HG02938 (cell line): ENCODE data around the gene CD300C.
A peak's percentile ranks its signal among the peaks of the same experiment; 100 is the strongest.
"Not testable (repeated sequence)": the region's sequence is repeated elsewhere in the genome, so short reads cannot be mapped to it uniquely, and the experiment has no call there.

Source experiments
- ATAC-seq: cut with Tn5 transposase; IDR thresholded peaks from one replicate; pipeline ENCODE4 v1.9.1; 2021; ENCODE audit warnings: mild to moderate bottlenecking, moderate library complexity; ENCODE audit not compliant: unreplicated experiment

Gene CD300C

GRCh38 chr17:74514632-74515334 lies 31.1 kb downstream of the CD300C start:
- ATAC-seq, result no peak

- ATAC-seq, result no peak
Observed at GRCh38 chr17:74513987-74514631, 31.8 kb downstream of the CD300C start.

GRCh38 chr17:74512624-74513091 lies 33.3 kb downstream of the CD300C start:
- peak; percentile 64 for ATAC-seq

GRCh38 chr17:74512036-74512435 lies 33.9 kb downstream of the CD300C start:
- ATAC-seq, result no peak

- no peak for ATAC-seq
Observed at GRCh38 chr17:74508156-74508555, 37.8 kb downstream of the CD300C start.

- not testable (repeated sequence) for ATAC-seq
Observed at GRCh38 chr17:74503949-74504348, 42.0 kb downstream of the CD300C start.

- ATAC-seq, result no peak
Observed at GRCh38 chr17:74502861-74503260, 43.1 kb downstream of the CD300C start.

- ATAC-seq, result no peak
Observed at GRCh38 chr17:74499992-74500391, 45.9 kb downstream of the CD300C start.

- no peak for ATAC-seq
Observed at GRCh38 chr17:74497471-74497870, 48.4 kb downstream of the CD300C start.

GRCh38 chr17:74493331-74493833 lies 52.5 kb downstream of the CD300C start:
- ATAC-seq, result no peak

GRCh38 chr17:74491626-74492025 lies 54.3 kb downstream of the CD300C start:
- ATAC-seq, result no peak
